ENCODE measurements around the gene MED13L. TPM values are rescaled to one million over a fixed set of nuclear protein-coding genes. Genes with fewer than 3 reads are reported as not detected.

Gene MED13L
- total and polyA plus RNA-seq, 2 donors (not counting 3 experiments of a cell fraction or from before 2014, with no cell fraction given) = 27.4 to 93.6 TPM

GRCh38 chr12:116099652-116100432 is 177.7 kb downstream of the MED13L start:
- Histone ChIP-seq H3K79me2 (ENCODE audit: control insufficient read depth, insufficient read depth, low read length) (peaks cover 15% of the 10 kb centered on the region), H3K4me2 (ENCODE audit: insufficient read depth, low read length) (no peak overlapping the region), H3K27me3 (ENCODE audit: control insufficient read depth in 2 of 2, insufficient read depth in 2 of 2, low read length in 2 of 2) (no peaks in the 10 kb centered on the region), H2AFZ (ENCODE audit: low read depth, low read length) (no peak overlapping the region), H3K4me1 (ENCODE audit: control insufficient read depth, extremely low read depth, insufficient read depth, low read length) (no peaks in the 10 kb centered on the region), H3K9ac (replicated peaks; ENCODE audit: extremely low read depth, insufficient read depth, low read length) (no peak overlapping the region), H3K27ac (ENCODE audit: insufficient read depth, low read depth, low read length) (no peak overlapping the region), H3K9me1 (replicated peaks; ENCODE audit: control insufficient read depth, extremely low read depth, insufficient read depth, low read length) (no peaks in the 10 kb centered on the region), H3K36me3 (ENCODE audit: control insufficient read depth in 2 of 2, extremely low read depth in 1 of 2, insufficient read depth in 2 of 2, low read length in 2 of 2) (no peaks in the 10 kb centered on the region), H3K4me3 (replicated peaks in 1 of 3; ENCODE audit: insufficient read depth in 1 of 3, low read depth in 1 of 3, low read length in 3 of 3) (no peak overlapping the region), H3K9me3 (replicated peaks; ENCODE audit: control insufficient read depth, insufficient read depth, low read length) (no peaks in the 10 kb centered on the region), H4K20me1 (replicated peaks; ENCODE audit: control insufficient read depth, extremely low read depth, insufficient read depth, low read length) (peaks cover 2% of the 10 kb centered on the region)
- no peak for FAIRE-seq
- TF ChIP-seq GATA2 (IDR thresholded peaks at IDR 0.05; ENCODE audit: insufficient read depth, insufficient read length, low read depth, low read length) = no peak
- TF ChIP-seq MYC (IDR thresholded peaks at IDR 0.05; ENCODE audit: low read depth, low read length) = no peak
- no peak for TF ChIP-seq FOS (IDR thresholded peaks at IDR 0.05; ENCODE audit: borderline replicate concordance, insufficient read depth, low read length)
- TF ChIP-seq, protein P1, sequence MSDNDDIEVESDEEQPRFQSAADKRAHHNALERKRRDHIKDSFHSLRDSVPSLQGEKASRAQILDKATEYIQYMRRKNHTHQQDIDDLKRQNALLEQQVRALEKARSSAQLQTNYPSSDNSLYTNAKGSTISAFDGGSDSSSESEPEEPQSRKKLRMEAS (IDR thresholded peaks at IDR 0.05; ENCODE audit: insufficient read depth, insufficient read length) = no peak
- no peak for TF ChIP-seq POLR2A (IDR thresholded peaks at IDR 0.05; ENCODE audit: low read depth, low read length)
- no peak for TF ChIP-seq EZH2 (IDR thresholded peaks at IDR 0.05; ENCODE audit: borderline replicate concordance, low read depth, low read length, severe bottlenecking)
- no peak for TF ChIP-seq JUN (IDR thresholded peaks at IDR 0.05; ENCODE audit: borderline replicate concordance, insufficient read depth, insufficient read length, low read depth)
- TF ChIP-seq, protein P2, sequence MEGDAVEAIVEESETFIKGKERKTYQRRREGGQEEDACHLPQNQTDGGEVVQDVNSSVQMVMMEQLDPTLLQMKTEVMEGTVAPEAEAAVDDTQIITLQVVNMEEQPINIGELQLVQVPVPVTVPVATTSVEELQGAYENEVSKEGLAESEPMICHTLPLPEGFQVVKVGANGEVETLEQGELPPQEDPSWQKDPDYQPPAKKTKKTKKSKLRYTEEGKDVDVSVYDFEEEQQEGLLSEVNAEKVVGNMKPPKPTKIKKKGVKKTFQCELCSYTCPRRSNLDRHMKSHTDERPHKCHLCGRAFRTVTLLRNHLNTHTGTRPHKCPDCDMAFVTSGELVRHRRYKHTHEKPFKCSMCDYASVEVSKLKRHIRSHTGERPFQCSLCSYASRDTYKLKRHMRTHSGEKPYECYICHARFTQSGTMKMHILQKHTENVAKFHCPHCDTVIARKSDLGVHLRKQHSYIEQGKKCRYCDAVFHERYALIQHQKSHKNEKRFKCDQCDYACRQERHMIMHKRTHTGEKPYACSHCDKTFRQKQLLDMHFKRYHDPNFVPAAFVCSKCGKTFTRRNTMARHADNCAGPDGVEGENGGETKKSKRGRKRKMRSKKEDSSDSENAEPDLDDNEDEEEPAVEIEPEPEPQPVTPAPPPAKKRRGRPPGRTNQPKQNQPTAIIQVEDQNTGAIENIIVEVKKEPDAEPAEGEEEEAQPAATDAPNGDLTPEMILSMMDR (IDR thresholded peaks at IDR 0.05; ENCODE audit: extremely low read depth in 1 of 2, insufficient read depth in 1 of 2, low read depth in 1 of 2, low read length in 2 of 2) = no peak
- TF ChIP-seq POLR2AphosphoS5 (IDR thresholded peaks at IDR 0.05; ENCODE audit: insufficient read depth, low read depth, low read length) = no peak
- DNase-seq (ENCODE audit: low read depth, low spot score) = no peak
- ChIA-PET CTCF (interaction anchor here (1.4 kb wide), 1 partner anchor 10 kb away, joined by 5 read pairs; no protein-coding TSS in a partner anchor), POLR2A (no interaction called here)
- intact Hi-C loops (cut with micrococcal nuclease) = no loop called here
- no TSS peak for BruUV-seq (replicated peaks)
- dilution Hi-C loops (cut with MboI; ENCODE audit: extremely low pct_ligation_motif_present, low sequenced_read_pairs) = no loop called here
